ENCODE data around the gene MATN3. TPM values are rescaled to one million over a fixed set of nuclear protein-coding genes. Genes with fewer than 3 reads are reported as not detected.

Gene MATN3
- total and polyA plus RNA-seq, 2 of the 8 experiments (the other 6 are each of a cell fraction or from before 2014, with no cell fraction given) = 3.0 to 9.9 TPM

- no peak for DNase-seq (ENCODE audit: low read depth in 1 of 2, low spot score in 2 of 2)
- peak overlapping the region; percentile 79 to 94 (median 85) for H3K4me3 ChIP-seq (ENCODE audit: extremely low read depth in 1 of 4, insufficient read depth in 2 of 4, low read depth in 3 of 4, low read length in 4 of 4)
- no peak overlapping the region for H2BK20ac ChIP-seq (ENCODE audit: low read length)
- peaks cover 3 to 38% of the 10 kb centered on the region in 2 experiments; a peak in 3 of 4 replicates for H3K79me2 ChIP-seq (ENCODE audit: control insufficient read depth in 1 of 2, insufficient read depth in 2 of 2, low read length in 2 of 2)
- no peak overlapping the region for H3K56ac ChIP-seq (replicated peaks; ENCODE audit: insufficient read length, low read depth, low read length)
- no peak overlapping the region for H2AK5ac ChIP-seq (ENCODE audit: low read depth, low read length)
- no peak overlapping the region for H4K8ac ChIP-seq (ENCODE audit: extremely low read depth, insufficient read depth, low read length)
- no peak overlapping the region for H2BK12ac ChIP-seq (ENCODE audit: low read depth, low read length)
- no peak overlapping the region for H2BK15ac ChIP-seq (ENCODE audit: low read length)
- H3K79me1 ChIP-seq (ENCODE audit: low read depth, low read length) = peaks cover 5% of the 10 kb centered on the region
- H3K27me3 ChIP-seq (replicated peaks in 1 of 4; ENCODE audit: control insufficient read depth in 3 of 4, extremely low read depth in 1 of 4, insufficient read depth in 3 of 4, low read length in 3 of 4) = no peaks in the 10 kb centered on the region
- no peak overlapping the region for H4K91ac ChIP-seq (replicated peaks; ENCODE audit: insufficient read length, low read length)
- H3K23ac ChIP-seq (ENCODE audit: insufficient read length) = no peak overlapping the region
- peak overlapping the region; percentile 56; the same call in 1 of the 2 replicates for H3K27ac ChIP-seq (ENCODE audit: low read depth, low read length)
- ChIA-PET POLR2A (ENCODE audit: partially characterized antibody) (interaction anchor here (1.2 to 2.2 kb wide), 4 partner anchors 10 to 24 kb away, joined by 3 to 7 read pairs (median 6); partner anchors contain the start of gene MATN3), CTCF (ENCODE audit: partially characterized antibody) (interaction anchor here (0.6 to 2.7 kb wide), 7 partner anchors 9 to 362 kb away, joined by 3 to 19 read pairs (median 5); no protein-coding TSS in a partner anchor)
- peak overlapping the region; percentile 91 to 92 for H3K4me2 ChIP-seq (ENCODE audit: insufficient read depth in 1 of 2, low read depth in 2 of 2, low read length in 2 of 2)
- TF ChIP-seq TEAD4 (IDR thresholded peaks at IDR 0.05; ENCODE audit: low read depth, low read length) (no peak), YY1 (IDR thresholded peaks at IDR 0.05; ENCODE audit: low read depth, low read length) (no peak), RBBP5 (IDR thresholded peaks at IDR 0.05; ENCODE audit: borderline replicate concordance, low read depth, low read length) (no peak), CHD1 (IDR thresholded peaks at IDR 0.05; ENCODE audit: low read depth, low read length) (no peak), E2F6 (IDR thresholded peaks at IDR 0.05) (no peak), HDAC6 (IDR thresholded peaks at IDR 0.05; ENCODE audit: low read depth, low read length) (no peak), NRF1 (IDR thresholded peaks at IDR 0.05; ENCODE audit: low read depth, low read length) (no peak), KDM5A (IDR thresholded peaks at IDR 0.05; ENCODE audit: low read length) (no peak), EGR1 (IDR thresholded peaks at IDR 0.05; ENCODE audit: borderline replicate concordance, low read depth, low read length) (no peak), CHD2 (IDR thresholded peaks at IDR 0.05; ENCODE audit: low read length) (no peak)
- H3K4ac ChIP-seq (replicated peaks; ENCODE audit: insufficient read length, low read depth, low read length) = no peak overlapping the region
- H3K9ac ChIP-seq (replicated peaks in 1 of 4; ENCODE audit: extremely low read depth in 1 of 4, low read depth in 3 of 4, low read length in 3 of 4) = peak overlapping the region; percentile 69 to 73 (median 72)
- H4K20me1 ChIP-seq (replicated peaks in 1 of 2; ENCODE audit: control insufficient read depth in 1 of 2, insufficient read depth in 2 of 2, low read length in 2 of 2) = peaks cover 0 to 2% of the 10 kb centered on the region in 2 experiments
- H4K5ac ChIP-seq (ENCODE audit: insufficient read length, low read depth, low read length) = no peak overlapping the region
- 1% methylated on average over 7 of the region's 8 CpGs; no CpG with 5 or more reads in 1 of the 2 experiments for WGBS, 2 experiments (ENCODE audit: extremely low coverage in 1 of 2, insufficient coverage in 1 of 2, insufficient read length in 1 of 2, insufficient replicate concordance in 2 of 2, low coverage in 1 of 2, low lambda C conversion rate in 2 of 2, missing lambda C conversion rate in 1 of 2)
- no peak overlapping the region; the same call in 1 of the 2 replicates for H3K18ac ChIP-seq (ENCODE audit: extremely low read depth, low read length)
- peak overlapping the region; percentile 83 for H2AFZ ChIP-seq (ENCODE audit: low read length)
- H2BK5ac ChIP-seq (ENCODE audit: low read depth, low read length) = 0 out of 2 replicates have a peak overlapping the region, but pooled peaks have one; percentile 20
- no peaks in the 10 kb centered on the region for H3K9me3 ChIP-seq (ENCODE audit: insufficient read depth in 2 of 2, low read depth in 1 of 2, low read length in 1 of 2)
- FAIRE-seq = no peak
- no peak overlapping the region for H2BK120ac ChIP-seq (replicated peaks; ENCODE audit: low read depth, low read length)
- peaks cover 9% of the 10 kb centered on the region for H3K23me2 ChIP-seq (ENCODE audit: low read depth, low read length)
- peaks cover 0 to 17% (median 5%) of the 10 kb centered on the region in 4 experiments; a peak in 3 of 8 replicates for H3K36me3 ChIP-seq (ENCODE audit: control insufficient read depth in 2 of 4, insufficient read depth in 4 of 4, low read length in 3 of 4)
- peaks cover 0 to 2% (median under 1%) of the 10 kb centered on the region in 4 experiments; a peak in 3 of 7 replicates for H3K4me1 ChIP-seq (replicated peaks in 1 of 4; ENCODE audit: control insufficient read depth in 3 of 4, insufficient read depth in 4 of 4, low read length in 3 of 4)
- no peak overlapping the region for H3K14ac ChIP-seq (ENCODE audit: insufficient read length)
Observed at GRCh38 chr2:19989342-19989666, 23.2 kb downstream of the MATN3 start.

Measured in H1 (cell line).